ENCODE results near the gene PALD1.

The PALD1 gene

GRCh38 chr10:70442332-70442988 lies 36.1 kb upstream of the PALD1 start:
- no peak for TF ChIP-seq CTCF (IDR thresholded peaks at IDR 0.05; ENCODE audit: control insufficient read depth, insufficient read depth, low read depth, low read length, missing control alignments)
- no peak overlapping the region for H3K4me3 ChIP-seq (ENCODE audit: control insufficient read depth, low read depth, low read length)
- no peak for DNase-seq (ENCODE audit: low read depth)

GRCh38 chr10:70444744-70445143 lies 33.8 kb upstream of the PALD1 start:
- TF ChIP-seq CTCF (IDR thresholded peaks at IDR 0.05; ENCODE audit: control insufficient read depth, insufficient read depth, low read depth, low read length, missing control alignments): no peak
- H3K4me3 ChIP-seq (ENCODE audit: control insufficient read depth, low read depth, low read length): no peak overlapping the region
- DNase-seq (ENCODE audit: low read depth): no peak

GRCh38 chr10:70445718-70446657 lies 32.6 kb upstream of the PALD1 start:
- no peak for TF ChIP-seq CTCF (IDR thresholded peaks at IDR 0.05; ENCODE audit: control insufficient read depth, insufficient read depth, low read depth, low read length, missing control alignments)
- no peak for DNase-seq (ENCODE audit: low read depth)
- no peak overlapping the region for H3K4me3 ChIP-seq (ENCODE audit: control insufficient read depth, low read depth, low read length)

GRCh38 chr10:70448236-70448635 lies 30.3 kb upstream of the PALD1 start:
- TF ChIP-seq CTCF (IDR thresholded peaks at IDR 0.05; ENCODE audit: control insufficient read depth, insufficient read depth, low read depth, low read length, missing control alignments): no peak
- H3K4me3 ChIP-seq (ENCODE audit: control insufficient read depth, low read depth, low read length): no peak overlapping the region
- DNase-seq (ENCODE audit: low read depth): no peak

- DNase-seq (ENCODE audit: low read depth): no peak
- H3K4me3 ChIP-seq (ENCODE audit: control insufficient read depth, low read depth, low read length): no peak overlapping the region
- no peak for TF ChIP-seq CTCF (IDR thresholded peaks at IDR 0.05; ENCODE audit: control insufficient read depth, insufficient read depth, low read depth, low read length, missing control alignments)
Observed at GRCh38 chr10:70455213-70455630, 23.3 kb upstream of the PALD1 start.

- no peak for DNase-seq (ENCODE audit: low read depth)
- TF ChIP-seq CTCF (IDR thresholded peaks at IDR 0.05; ENCODE audit: control insufficient read depth, insufficient read depth, low read depth, low read length, missing control alignments): no peak
- no peak overlapping the region for H3K4me3 ChIP-seq (ENCODE audit: control insufficient read depth, low read depth, low read length)
Observed at GRCh38 chr10:70456164-70456563, 22.4 kb upstream of the PALD1 start.

Measured in AG09309 (cell line).